A204.1 (cell line): ENCODE results near the gene TMEM52.

Source experiments
- FAIRE-seq: peaks from 2 replicates; lab custom pipeline; 2012; peaks lifted over from hg19 to GRCh38; lab: Jason Lieb, UNC

The TMEM52 gene

DNA sequence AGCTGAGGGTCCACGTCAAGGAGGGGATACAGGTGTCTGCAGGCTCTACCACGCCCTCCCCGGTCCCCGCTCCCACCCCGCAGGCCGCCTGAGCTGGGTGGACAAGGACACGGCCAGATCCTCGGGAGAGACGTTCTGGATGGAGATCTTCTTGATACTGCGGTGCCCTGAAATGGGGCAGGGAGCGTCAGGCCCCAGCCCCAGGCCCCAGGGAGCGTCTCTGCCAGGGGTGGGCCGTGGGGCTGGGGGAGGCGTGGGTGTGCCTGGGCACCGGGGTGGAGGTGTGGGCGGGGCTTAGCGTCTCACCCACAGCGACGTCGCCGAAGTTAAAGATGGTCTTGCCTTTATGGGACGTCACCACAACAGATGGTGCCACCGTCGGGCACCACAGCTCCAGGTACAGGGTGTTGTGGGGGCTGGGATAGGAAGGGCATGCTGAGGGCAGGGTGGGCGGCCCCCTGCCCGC is 7.3 kb upstream of the TMEM52 start:
- FAIRE-seq: no peak

DNA sequence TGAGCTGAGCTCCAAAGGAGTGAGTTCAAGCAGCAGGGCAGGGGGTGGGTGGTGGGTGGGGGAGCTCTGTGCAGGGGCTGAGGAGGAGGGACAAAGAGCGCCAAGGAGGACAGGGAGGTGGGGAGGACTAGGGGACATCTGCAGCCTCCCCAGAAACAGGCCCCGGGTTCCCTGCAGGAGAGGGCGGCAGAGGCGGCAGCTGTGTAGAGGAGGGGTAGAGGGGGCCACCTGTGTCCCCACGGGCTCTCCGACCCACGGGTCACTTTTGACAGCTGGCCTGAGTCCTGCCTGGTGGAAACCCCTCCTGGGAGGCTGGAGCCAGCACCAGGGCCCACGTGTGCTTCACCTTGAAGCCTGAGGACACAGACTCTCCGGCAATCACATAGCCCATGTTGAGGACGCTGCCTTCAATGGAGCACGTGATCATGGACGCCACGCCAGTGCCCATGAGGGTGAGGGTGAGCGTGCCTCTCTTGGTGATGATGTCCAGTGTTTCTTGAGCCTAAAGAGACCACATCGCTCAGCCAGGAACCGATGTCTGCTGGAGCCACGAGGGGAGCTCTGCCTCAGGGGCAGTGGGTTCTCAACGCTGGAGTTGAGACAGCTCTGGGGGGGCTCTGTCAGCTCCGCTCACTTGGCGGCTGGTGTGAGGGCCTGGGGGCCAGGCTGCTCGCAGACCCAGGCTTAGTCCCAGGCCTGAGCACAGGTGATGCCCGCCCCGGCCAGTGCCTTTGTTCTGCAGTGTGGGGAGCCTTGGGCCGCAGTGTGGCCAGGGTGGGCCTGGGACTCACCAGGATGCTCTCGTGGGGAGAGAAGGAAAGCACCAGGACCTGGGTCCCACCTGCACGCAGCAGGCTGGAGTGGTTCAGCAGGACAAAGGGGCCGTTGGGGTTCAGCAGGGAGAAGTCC is 6.6 kb upstream of the TMEM52 start:
- no peak for FAIRE-seq

DNA sequence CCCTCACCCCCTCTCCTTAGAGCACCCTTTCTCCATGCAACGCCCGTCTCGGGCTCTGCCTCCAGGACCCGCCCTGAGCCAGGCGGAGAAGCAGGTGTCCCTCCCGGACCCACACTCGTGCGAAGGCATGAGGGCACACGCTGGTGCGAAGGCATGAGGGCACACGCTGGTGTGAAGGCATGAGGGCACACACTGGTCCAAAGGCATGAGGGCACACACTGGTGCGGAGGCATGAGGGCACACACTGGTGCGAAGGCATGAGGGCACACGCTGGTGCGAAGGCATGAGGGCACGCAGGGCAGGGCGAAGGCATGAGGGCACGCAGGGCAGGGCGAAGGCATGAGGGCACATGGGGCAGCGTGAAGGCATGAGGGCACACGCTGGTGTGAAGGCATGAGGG is 5.8 kb upstream of the TMEM52 start:
- no peak for FAIRE-seq

DNA sequence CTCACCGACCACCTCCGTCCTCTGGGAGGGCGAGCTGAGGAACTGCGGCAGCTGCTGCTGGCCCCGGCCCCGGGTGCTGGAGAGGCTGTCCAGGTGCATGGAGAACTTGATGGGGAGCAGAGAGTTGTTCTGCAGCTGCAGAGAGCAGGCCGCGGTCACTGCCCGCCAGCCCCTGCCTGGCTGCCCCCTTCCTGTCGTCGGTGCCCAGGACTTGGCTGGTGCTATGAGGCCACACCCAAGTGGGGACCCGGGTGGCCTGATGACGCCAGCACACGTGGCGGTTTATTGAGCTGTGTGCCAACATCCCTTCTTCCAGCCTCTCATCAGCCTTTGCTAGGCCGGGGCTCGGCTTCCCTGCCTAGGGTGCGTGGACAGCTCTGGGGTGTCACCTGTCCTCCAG is 5.3 kb upstream of the TMEM52 start:
- no peak for FAIRE-seq

DNA sequence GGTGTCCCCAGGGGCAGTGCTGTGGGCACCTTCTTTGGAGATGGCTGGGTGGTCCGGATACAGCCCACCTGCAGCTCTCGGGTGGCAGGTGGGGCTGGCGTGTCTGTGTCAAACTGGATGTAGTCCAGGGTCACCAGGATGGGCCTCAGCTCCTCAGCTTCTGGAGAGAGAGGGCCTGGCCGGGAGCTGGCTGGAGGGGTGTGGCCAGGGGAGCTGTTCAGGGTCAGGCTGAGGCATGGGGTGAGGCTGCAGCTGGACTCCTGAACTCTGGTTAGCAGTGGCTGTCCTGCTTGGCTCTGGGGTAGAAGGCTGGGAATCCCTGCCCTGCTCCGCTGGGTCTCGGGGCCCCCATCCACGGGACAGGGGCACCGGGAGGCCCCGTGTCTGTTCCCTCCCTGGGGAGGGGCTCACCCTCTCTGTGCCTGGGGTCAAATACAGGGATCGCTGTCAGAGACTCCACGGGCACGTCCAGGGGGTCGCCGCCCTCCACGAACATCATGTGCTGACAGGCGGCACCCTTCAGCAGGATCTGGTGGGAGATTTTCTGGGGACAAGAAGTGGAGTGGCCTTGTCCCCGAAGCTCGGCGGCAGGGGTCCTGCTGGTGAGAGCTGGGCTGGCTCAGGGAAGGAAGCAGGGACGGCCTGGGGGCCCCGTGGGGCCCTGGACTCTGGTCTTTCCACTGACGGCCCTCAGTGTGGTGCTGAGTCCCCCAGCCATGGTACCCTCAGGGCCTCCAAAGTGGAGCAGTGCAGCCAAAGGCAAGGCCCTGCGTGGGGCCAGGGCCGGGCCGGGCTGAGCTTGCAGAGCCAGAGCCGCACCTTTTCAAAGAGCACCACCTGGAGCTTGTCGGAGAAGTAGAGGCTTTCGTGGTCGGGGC is 4.1 kb upstream of the TMEM52 start:
- FAIRE-seq: no peak

DNA sequence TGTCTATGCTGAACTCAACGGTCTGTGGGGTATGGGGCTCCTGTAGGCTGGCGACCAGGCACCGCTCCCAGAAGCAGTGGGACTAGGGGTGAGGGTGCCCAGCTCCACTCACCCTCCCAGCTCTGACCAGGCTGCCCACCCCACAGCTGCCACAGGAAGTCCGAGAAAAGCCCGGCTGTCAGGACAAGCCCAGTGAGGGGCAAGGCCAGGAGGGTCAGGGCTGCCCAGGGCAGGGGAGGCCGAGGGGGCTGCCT is 3.5 kb upstream of the TMEM52 start:
- no peak for FAIRE-seq

DNA sequence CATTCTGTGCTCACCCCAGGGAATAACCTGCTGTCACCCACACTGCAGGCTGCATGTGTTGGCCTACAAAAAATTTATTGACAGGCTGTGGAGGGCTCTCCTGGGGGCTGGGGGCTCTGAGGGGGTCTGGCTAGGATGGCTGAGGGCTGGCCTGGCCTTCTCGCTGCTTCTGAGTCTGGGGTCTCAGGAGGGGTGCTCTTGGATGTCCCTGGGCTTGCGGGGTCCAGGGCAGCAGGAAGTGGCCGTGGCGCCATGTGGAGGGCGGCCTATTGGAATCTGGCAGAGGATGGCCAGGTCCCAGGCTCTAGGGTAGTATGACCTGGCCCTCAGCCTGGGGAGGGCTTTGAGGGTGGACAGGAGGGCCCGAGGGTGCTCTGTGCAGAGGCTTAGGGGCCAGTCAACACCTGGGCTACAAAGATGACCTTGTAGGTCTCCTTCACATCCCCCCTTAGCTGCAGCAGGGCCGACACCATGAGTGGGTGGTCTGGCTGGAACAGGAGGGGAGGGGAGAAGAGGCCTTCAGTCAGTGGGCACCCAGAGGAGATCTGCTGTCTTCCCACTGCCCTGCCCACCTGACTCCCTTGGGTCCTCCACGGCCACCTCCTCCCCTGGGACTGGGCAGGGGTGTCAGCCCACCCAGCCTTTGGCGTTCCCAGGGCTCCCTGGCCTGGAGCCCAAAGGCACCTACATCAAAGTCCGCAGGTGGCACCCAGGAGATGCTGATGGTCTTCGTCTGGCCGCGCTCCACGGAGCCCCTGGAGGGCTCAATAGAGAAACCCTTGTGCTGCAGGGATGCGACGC is 3.0 kb upstream of the TMEM52 start:
- FAIRE-seq: no peak

DNA sequence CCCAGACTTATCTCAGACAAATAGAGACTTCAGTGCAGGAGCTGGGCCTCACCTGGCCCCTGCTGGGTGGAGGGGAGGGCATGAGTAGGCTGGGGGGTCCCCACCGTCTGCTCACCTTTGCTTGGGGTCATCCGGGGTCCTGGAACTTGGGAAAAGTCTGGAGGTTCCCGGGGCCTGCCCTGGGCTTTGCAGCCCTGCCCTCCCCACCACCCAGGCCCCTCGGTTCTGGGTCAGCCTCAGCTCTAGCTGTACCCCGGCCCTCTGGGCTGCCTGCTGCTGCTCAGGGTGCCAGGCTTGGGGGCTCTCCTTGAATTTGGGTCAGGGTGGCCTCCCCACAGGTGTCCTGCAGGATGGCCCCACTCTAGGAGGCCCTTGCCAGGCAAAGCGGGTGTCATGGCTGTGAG is 2.4 kb upstream of the TMEM52 start:
- FAIRE-seq: no peak

DNA sequence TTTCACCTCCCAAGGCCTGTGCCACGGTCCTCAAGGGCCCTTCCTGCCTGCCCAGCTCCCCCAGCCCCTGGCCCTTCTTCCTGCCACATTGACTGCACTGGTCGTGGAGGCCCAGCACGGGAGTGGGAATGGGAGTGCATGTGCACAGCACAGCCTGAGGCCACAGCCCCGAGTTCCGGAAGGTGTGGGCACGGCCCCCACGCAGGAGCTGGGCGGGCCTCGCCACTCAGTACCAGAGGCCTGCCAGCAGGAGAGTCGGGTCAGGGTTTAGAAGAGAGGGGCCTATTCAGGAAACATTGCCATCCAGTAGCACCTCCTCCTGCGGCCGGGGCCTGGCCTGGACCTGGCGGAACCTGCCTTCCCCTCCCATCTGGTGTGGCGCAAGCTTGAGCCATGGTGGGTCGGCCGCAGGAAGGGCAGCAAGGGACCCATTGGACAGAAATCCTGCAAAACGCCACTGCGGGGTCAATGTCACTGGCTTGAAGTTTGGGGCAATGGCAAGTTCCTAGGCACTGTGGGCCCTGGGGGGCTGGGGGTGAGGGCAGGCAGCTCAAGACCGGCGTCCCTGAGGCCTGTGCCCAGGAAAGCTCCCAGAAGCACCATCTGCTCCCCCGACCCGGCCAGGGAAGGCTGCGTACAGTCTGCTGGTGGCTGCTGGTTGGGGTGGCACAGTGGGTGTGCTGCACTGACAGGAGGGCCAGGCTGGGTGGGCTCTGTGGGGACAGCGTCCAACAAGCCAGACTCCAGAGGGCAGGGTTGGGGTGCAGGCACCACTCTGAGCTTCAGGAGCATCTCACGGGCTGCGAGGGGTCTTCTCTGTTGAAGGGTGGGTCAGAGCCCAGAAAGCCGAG is 1.8 kb upstream of the TMEM52 start:
- no peak for FAIRE-seq

DNA sequence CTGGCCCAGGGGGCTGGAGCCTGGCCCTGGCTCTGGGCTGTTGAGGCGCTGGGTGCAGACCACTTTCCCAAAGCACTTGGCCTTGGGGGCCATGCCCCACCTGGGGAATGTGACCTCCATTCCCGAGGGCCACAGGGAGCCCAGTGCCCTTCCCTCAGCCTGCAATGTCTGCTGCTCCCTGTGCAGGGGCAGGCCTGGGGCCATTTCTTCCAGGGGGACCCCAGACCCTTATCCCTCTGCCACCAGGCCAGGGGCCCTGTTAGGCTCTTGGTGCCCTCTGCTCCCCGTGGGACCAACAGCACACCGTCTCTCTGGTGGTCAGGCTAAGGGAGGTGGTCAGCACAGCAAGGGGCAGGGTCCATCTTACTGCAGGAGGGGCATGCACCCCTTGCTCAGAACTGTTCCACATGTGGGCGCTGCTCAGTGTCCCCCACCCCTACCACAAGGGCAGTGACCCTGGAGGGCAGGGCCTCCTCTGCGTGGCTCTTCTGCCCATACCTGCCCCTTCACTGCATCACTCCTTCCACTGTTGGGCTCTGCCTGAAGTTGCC is 1.1 kb upstream of the TMEM52 start:
- no peak for FAIRE-seq

DNA sequence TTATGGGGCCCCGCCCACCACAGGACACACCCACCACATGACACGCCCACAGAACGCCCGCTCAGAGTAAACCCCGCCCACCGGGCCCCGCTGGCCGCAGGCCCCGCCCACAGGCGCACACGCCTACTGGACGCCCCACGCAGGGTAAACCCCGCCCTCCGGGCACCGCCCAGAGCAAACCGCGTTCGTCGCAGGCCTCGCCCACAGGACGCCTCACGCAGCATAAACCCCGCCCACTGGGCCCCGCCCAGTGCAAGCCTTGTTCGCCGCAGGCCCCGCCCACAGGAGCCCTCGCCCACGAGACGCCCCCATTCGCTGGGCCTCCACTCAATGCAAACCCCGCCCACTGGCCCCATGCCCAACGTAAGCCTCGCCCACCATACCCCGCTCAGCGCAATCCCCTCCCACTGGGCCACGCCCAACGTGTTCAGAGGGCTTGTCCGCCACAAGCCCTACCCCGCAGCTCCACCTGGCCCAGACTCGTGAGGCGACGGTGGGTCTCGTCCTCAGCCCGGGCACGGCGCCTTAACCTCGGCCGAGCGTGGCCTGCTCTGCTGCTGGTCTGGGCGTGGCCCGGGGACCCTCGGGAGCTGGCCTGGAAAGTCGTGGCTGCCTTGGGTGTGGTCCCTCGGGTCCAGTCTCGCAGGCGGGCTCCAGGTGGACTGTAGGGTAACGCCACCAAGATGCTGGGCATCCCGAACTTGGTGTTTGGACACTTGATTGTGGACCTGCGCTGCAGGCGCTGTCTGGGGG is 401 bp upstream of the TMEM52 start:
- FAIRE-seq: no peak

DNA sequence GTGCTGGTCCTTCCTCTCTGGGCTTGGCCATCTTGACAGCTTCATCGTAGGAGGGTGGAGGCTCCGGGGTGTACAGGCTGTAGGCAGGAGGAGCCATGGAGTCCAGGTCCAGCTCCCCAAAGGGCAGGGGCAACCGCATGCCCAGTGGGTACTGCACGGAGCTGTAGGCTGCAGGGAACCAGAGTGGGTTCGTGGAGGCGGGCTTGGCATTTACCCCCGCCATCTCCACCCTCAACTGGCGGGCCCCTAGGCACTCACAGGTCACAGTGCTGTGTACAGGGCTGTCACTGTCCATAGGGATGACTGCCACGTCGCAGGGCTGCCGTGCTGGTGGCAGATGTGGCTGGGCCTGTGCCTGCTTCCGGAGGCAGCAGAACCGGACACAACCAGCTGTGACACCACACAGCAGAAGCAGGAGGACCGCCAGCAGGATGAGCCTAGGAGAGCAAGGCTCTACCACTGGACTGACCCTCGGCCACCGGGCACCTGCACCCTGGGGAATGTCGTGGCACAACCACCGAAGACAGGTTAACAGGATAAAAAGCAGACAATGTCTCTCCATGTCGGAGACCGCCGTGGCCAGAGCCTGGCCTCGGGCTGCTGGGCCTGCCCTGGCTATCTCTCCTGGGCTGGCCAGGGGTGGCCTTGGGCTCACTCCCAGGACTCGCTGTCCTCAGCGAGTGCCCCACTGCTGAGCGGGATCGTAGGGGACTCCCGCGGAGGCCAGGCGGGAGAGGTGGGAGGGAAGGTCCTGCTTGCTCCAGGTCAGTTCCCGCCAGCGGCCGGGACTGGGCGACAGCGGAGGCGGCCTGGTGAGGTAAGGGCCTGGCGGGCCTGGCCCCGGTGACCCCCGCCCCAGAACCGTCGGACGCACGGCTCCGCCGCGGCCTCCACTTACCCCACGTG is 831 bp downstream of the TMEM52 start:
- no peak for FAIRE-seq

DNA sequence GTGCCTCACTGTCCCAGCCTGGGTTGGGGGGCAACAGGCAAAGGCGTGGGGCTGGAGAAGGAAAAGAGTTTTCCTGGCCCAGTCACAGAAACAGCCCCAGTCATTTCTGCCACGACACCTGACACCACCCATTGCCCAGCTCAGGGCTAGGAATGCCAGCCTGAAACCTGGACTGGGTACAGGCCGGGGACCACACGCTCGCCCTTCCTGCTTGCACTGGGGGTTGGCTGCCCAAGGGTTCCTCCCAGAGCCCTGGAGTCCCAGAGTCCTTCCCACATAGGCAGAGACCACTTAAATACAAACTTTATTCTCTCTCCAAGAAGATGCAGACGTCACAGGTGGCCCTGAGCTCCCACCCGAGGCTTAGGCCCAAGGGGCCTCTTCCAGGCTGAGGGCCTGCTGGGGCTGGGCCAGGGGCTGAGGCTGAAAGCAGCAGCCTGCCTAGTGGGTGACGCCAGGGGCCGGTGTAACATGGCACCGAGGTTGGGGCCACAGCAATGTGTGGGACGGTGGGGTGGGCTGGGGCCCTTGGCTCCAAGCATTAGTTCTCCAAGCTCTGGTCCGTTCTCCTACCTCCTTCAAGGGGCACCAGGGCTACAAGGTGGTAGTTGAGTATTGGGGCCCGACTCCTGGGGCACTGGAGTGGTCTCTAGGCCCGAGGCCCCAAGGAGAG is 1.6 kb downstream of the TMEM52 start:
- FAIRE-seq: no peak

DNA sequence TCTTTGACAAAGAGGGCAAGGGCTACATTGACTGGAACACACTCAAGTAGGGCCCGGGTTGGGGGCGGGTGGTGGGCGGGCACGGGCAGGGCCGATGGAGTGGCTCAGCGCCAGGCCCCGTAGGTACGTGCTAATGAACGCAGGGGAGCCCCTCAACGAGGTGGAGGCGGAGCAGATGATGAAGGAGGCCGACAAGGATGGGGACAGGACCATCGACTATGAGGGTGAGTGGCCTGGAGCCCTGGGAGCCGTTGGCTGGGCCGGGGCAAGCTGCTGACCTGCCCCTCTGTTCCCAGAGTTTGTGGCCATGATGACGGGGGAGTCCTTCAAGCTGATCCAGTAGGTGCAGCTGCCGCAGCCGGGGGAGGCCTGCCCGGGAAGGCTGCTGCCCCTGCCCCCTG is 2.2 kb downstream of the TMEM52 start:
- no peak for FAIRE-seq

DNA sequence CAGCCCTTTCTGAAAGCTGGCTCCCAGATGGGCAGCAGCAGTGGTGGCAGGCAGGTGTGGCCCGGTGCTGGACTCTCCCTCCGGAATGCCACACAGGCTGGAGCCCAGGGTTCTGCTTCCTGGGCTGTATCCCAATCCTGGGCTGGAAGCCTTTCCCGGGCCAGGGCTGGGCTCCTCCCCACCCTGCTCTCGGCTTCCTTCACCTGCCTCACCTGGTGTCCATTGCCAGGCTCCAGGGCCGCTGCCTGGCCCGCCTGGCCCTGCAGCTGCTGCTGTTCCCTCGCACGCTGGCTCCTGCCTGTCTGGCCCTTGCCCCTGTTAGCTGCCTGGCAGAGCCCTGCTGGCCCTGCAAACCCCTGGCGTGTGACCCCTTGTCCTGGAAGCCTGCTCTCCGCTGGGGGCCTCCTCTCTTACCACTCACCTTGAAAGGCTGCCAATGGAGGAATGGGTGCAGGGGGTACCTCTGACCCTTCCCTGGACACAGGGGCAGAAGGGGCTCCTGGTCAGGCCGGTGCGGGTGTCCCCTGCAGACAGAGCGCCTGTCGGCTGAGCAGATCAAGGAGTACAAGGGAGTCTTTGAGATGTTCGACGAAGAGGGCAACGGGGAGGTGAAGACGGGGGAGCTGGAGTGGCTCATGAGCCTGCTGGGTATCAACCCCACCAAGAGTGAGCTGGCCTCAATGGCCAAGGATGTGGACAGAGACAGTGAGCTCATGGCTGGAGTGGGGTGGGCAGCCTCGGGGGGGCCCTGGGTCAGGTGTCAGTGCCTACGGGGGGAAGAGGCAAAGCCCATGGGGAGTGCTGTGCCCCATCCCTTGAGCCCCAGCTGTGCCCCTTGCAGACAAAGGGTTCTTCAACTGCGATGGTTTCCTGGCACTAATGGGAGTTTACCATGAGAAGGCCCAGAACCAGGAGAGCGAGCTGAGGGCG is 2.9 kb downstream of the TMEM52 start:
- no peak for FAIRE-seq

DNA sequence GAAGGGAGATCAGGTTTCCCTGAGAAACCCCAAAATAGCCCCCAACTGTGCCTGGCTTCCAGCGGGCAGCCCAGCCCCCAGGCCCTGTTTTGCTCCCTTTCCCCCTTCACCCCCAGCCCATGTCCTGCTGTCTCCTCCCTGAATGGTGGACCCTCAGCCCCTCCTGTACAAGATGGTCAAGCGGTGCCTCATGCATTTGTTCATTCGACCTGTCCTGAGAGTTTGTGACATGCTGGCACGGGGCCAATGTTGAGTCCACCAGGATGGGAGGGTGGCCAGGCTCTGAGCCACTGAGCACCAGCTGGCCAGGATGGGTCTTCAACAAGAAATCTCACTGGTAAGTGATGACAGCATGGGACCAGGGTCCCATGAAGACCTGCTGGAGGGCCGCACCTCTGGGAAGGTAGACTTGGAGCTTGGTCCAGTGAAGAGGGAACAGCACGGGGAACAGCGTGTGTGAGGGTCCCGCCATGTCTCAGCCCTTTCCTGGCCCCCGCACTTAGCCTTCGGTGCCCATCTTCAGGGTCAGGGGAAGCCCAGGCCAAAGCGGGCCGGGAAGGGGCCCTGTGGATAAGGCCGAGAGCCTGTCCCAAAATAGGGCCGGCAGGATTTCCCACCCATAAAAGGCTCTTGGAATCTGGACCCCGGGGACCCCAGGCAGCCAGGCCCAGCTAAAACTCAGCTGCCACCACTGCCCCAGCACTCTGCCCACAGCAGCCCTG is 3.9 kb downstream of the TMEM52 start, which contains the start of gene CALML6:
Gene CALML6, plus strand, starts transcription at position 290 of the 722 bp plus-strand sequence. Its CDS starts 21 bp downstream, at position 311.
- FAIRE-seq: no peak
